Measurements from ENCODE around the gene TSPO. TPM values are rescaled to one million over a fixed set of nuclear protein-coding genes. Genes with fewer than 3 reads are reported as not detected.
"Not testable (repeated sequence)": the region's sequence is repeated elsewhere in the genome, so short reads cannot be mapped to it uniquely, and the experiment has no call there.

Gene TSPO
- total and polyA plus RNA-seq, 2 experiments from 2014 or later = 896 to 970 TPM

DNA sequence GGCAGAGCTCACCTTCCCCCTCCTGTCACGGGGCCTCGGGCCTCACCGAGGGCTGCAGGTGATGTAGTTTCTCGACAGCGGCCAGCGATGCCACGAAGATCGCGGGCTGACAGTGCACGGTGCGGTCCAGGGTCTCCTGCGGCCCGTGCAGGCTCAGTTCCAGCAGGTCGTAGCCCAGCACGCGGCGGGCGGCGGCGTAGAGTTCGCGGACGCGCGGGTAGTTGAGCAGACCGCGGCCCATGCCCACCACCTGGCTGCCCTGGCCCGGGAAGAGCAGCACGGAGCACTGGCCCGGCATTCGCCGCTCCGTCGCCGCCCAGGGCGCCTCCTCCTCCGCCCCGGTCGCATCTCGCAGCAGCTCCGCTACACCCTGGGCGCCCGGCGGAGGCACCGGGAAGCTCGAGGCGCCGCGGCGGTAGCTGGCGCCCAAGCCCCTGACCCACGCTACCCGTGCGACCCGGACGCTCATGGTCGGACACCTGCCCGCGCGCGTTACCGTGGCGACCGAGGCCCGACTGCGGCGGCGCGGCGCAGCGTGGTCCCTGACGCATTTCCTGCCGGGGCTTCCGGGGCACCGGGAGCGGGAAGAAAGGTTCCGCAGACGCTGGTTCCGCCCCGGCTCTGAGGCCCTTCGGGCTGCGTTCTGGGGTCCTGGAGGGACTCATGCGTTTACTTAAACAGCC is 8.3 kb upstream of the TSPO start, which contains the start of gene MCAT:
MCAT (minus strand) TSS at position 519 of the 683 bp plus-strand sequence; CDS start at position 469, 50 bp downstream.
- DNase-seq = peak; percentile 81
- Histone ChIP-seq H3K9ac (peak within 1 kb of the TSS; percentile 85), H4K20me1 (ENCODE audit: insufficient read depth) (no peaks in the 10 kb centered on the region), H3F3A (ENCODE audit: insufficient read depth) (no peaks in the 10 kb centered on the region), H3K27ac (0 out of 2 replicates have a peak within 1 kb of the TSS, but pooled peaks have one; percentile 12), H2AFZ (peak within 1 kb of the TSS; percentile 100), H3K4me1 (ENCODE audit: insufficient read depth) (peaks cover 13% of the 10 kb centered on the region), H3K27me3 (replicated peaks; ENCODE audit: insufficient read depth) (no peaks in the 10 kb centered on the region), H3K4me3 (peak within 1 kb of the TSS; percentile 93), H3K36me3 (ENCODE audit: low read depth) (peaks cover 6% of the 10 kb centered on the region; the same call in 1 of the 2 replicates), H3K9me2 (ENCODE audit: insufficient read depth) (no peaks in the 10 kb centered on the region), H3K9me3 (ENCODE audit: low read depth) (no peaks in the 10 kb centered on the region), H3K4me2 (ENCODE audit: unreplicated experiment) (peak within 1 kb of the TSS; percentile 77), H3K79me2 (ENCODE audit: insufficient read depth) (peaks cover 26% of the 10 kb centered on the region)
- in situ Hi-C loops (cut with MboI) = no loop called here
- TF ChIP-seq EZH2 (IDR thresholded peaks at IDR 0.05; ENCODE audit: insufficient read depth, poor library complexity, severe bottlenecking) (no peak), EZH2phosphoT487 (IDR thresholded peaks at IDR 0.05; ENCODE audit: insufficient read depth, low read depth) (no peak)
- WGBS, 2 experiments (ENCODE audit: low coverage in 1 of 2, low lambda C conversion rate in 2 of 2, missing lambda C conversion rate in 2 of 2) = 1% methylated on average over 76 to 83 of the region's 83 CpGs

DNA sequence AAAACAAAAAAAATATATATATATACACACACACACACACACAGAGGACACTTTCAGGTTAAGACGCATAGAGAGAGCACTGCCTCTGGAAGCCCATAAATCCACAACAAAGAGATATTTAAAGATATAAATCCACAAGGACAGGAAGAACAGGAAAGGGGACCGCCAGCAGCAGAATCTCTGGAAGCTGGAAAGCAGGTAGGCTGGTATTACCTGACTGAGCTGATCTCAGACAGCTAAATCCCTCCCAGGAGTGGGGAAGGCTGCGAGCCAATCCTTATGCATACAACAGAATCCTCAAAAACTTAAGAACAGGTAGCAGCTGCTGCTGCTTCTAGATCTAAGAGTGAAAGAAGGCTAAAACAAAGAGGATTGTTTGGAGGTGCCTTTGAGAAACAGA is 6.4 kb upstream of the TSPO start:
- Histone ChIP-seq H3K4me2 (ENCODE audit: unreplicated experiment) (no peak overlapping the region), H3K36me3 (ENCODE audit: low read depth) (peaks cover 2% of the 10 kb centered on the region; the same call in 1 of the 2 replicates), H3F3A (ENCODE audit: insufficient read depth) (no peaks in the 10 kb centered on the region), H3K9me3 (ENCODE audit: low read depth) (no peaks in the 10 kb centered on the region), H3K4me1 (ENCODE audit: insufficient read depth) (peaks cover 13% of the 10 kb centered on the region), H3K4me3 (no peak overlapping the region), H3K9ac (no peak overlapping the region), H3K27ac (no peak overlapping the region), H3K79me2 (ENCODE audit: insufficient read depth) (peaks cover 26% of the 10 kb centered on the region), H2AFZ (no peak overlapping the region), H3K9me2 (ENCODE audit: insufficient read depth) (no peaks in the 10 kb centered on the region), H4K20me1 (ENCODE audit: insufficient read depth) (no peaks in the 10 kb centered on the region), H3K27me3 (replicated peaks; ENCODE audit: insufficient read depth) (no peaks in the 10 kb centered on the region)
- in situ Hi-C loops (cut with MboI) = no loop called here
- no peak for DNase-seq
- 91 to 93% methylated on average over 3 of the region's 3 CpGs for WGBS, 2 experiments (ENCODE audit: low coverage in 1 of 2, low lambda C conversion rate in 2 of 2, missing lambda C conversion rate in 2 of 2)
- no peak for TF ChIP-seq EZH2phosphoT487 (IDR thresholded peaks at IDR 0.05; ENCODE audit: insufficient read depth, low read depth)
- no peak for TF ChIP-seq EZH2 (IDR thresholded peaks at IDR 0.05; ENCODE audit: insufficient read depth, poor library complexity, severe bottlenecking)

DNA sequence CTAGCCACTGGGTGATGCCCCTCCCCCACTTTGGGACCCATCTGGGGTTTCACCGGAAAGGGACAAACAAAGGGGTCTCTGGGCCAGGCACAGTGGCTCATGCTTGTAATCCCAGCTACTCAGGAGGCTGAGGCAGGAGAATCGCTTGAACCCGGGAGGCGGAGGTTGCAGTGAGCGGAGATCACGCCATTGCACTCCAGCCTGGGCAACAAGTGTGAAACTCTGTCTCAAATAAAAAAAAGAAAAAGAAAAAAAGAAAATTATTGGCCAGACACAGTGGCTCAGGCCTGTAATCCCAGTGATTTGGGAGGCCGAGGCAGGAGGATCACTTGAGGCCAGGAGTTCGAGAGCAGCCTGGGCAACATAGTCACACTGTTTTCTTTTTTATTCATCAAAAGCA is 6.0 kb upstream of the TSPO start:
- H3K9me3 ChIP-seq (ENCODE audit: low read depth); H3K4me3 ChIP-seq; H3K27me3 ChIP-seq (replicated peaks; ENCODE audit: insufficient read depth); H3F3A ChIP-seq (ENCODE audit: insufficient read depth); H3K36me3 ChIP-seq (ENCODE audit: low read depth); H3K9me2 ChIP-seq (ENCODE audit: insufficient read depth); H3K9ac ChIP-seq; H3K4me2 ChIP-seq (ENCODE audit: unreplicated experiment); H3K27ac ChIP-seq; DNase-seq; H4K20me1 ChIP-seq (ENCODE audit: insufficient read depth); H2AFZ ChIP-seq; in situ Hi-C loops (cut with MboI): not testable (repeated sequence)
- peaks cover 13% of the 10 kb centered on the region for H3K4me1 ChIP-seq (ENCODE audit: insufficient read depth)
- peaks cover 26% of the 10 kb centered on the region for H3K79me2 ChIP-seq (ENCODE audit: insufficient read depth)
- 89 to 93% methylated on average over 8 of the region's 8 CpGs for WGBS, 2 experiments (ENCODE audit: low coverage in 1 of 2, low lambda C conversion rate in 2 of 2, missing lambda C conversion rate in 2 of 2)

DNA sequence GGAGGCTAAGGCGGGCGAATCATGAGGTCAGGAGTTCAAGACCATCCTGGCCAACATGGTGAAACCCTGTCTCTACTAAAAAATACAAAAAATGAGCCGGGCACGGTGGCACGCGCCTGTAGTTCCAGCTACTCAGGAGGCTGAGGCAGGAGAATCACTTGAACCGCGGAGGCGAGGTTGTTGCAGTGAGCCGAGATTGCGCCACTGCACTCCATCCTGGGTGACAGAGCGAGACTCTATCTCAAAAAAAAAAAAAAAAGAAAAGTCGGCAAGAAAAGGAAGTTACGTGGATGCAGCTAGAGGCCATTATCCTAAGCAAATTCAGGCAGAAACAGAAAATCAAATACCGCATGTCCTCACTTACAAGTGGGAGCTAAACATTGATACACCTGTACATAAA is 5.0 kb upstream of the TSPO start:
- H3K27ac ChIP-seq; H3K4me3 ChIP-seq; H3K27me3 ChIP-seq (replicated peaks; ENCODE audit: insufficient read depth); H3K4me2 ChIP-seq (ENCODE audit: unreplicated experiment); H3K9me3 ChIP-seq (ENCODE audit: low read depth); in situ Hi-C loops (cut with MboI); H2AFZ ChIP-seq; H3K9ac ChIP-seq; H3K36me3 ChIP-seq (ENCODE audit: low read depth); H4K20me1 ChIP-seq (ENCODE audit: insufficient read depth); H3K9me2 ChIP-seq (ENCODE audit: insufficient read depth); DNase-seq; H3F3A ChIP-seq (ENCODE audit: insufficient read depth): not testable (repeated sequence)
- H3K4me1 ChIP-seq (ENCODE audit: insufficient read depth) = peaks cover 13% of the 10 kb centered on the region
- 92 to 94% methylated on average over 15 of the region's 15 CpGs for WGBS, 2 experiments (ENCODE audit: low coverage in 1 of 2, low lambda C conversion rate in 2 of 2, missing lambda C conversion rate in 2 of 2)
- peaks cover 22% of the 10 kb centered on the region for H3K79me2 ChIP-seq (ENCODE audit: insufficient read depth)

DNA sequence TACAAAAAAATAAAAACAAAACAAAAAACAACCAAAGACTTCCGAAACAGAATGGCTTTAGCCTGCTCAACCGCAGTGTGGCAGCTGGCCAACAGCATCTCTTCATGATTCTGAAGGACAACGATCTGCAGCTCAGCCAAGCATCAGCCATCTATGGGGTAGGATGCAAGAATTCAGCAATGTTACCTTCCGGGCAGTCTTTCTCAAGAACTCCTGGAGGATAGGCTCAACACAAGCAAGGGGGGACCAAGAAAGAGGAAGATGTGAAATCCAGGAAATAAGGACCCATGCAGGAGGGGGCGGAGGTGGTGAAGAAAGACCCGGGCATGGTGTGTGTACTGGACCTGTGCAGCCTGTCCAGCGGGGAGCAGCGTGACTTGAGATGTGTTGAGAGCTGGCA is 3.5 kb upstream of the TSPO start:
- WGBS, 2 experiments (ENCODE audit: low coverage in 1 of 2, low lambda C conversion rate in 2 of 2, missing lambda C conversion rate in 2 of 2) = 75% methylated on average over 8 of the region's 8 CpGs
- Histone ChIP-seq H3K4me1 (ENCODE audit: insufficient read depth) (peaks cover 3% of the 10 kb centered on the region; the same call in 1 of the 2 replicates), H3K27ac (no peak overlapping the region), H4K20me1 (ENCODE audit: insufficient read depth) (no peaks in the 10 kb centered on the region), H3F3A (ENCODE audit: insufficient read depth) (no peaks in the 10 kb centered on the region), H3K79me2 (ENCODE audit: insufficient read depth) (peaks cover 22% of the 10 kb centered on the region), H2AFZ (no peak overlapping the region), H3K36me3 (ENCODE audit: low read depth) (no peaks in the 10 kb centered on the region), H3K9me2 (ENCODE audit: insufficient read depth) (no peaks in the 10 kb centered on the region), H3K4me2 (ENCODE audit: unreplicated experiment) (no peak overlapping the region), H3K9ac (no peak overlapping the region), H3K27me3 (replicated peaks; ENCODE audit: insufficient read depth) (no peaks in the 10 kb centered on the region), H3K4me3 (no peak overlapping the region), H3K9me3 (ENCODE audit: low read depth) (no peaks in the 10 kb centered on the region)
- no peak for DNase-seq
- in situ Hi-C loops (cut with MboI) = no loop called here
- TF ChIP-seq EZH2phosphoT487 (IDR thresholded peaks at IDR 0.05; ENCODE audit: insufficient read depth, low read depth) = no peak
- no peak for TF ChIP-seq EZH2 (IDR thresholded peaks at IDR 0.05; ENCODE audit: insufficient read depth, poor library complexity, severe bottlenecking)

All from GM23248 (cell line).